Endothelial cell of umbilical vein (primary cell): ENCODE measurements around the gene MCL1. TPM values are rescaled to one million over a fixed set of nuclear protein-coding genes. Genes with fewer than 3 reads are reported as not detected.

Source experiments
- BruUV-seq: library from RNA; stranded (reverse); fragments of 400-500 nt; replicated peaks from 2 replicates; lab custom pipeline; 2021; lab: Mats Ljungman, UMichigan
- CTCF ChIA-PET: fragments of 300-600, 350-600 bp; sonication (Branson Sonifier 250); formaldehyde crosslinking; loops from one replicate; lab custom pipeline; 2021; ENCODE audit warnings: antibody characterized with exemption, inconsistent platforms; lab: Charles Lee
- POLR2A ChIA-PET: fragments of 300-600, 350-600 bp; sonication (Branson Sonifier 250); formaldehyde crosslinking; loops from one replicate; lab custom pipeline; 2021; ENCODE audit warnings: antibody characterized with exemption, inconsistent platforms; lab: Charles Lee
- DNase-seq: peaks from one replicate; pipeline ENCODE4 v3.0.0-alpha.2; 2011; ENCODE audit warnings: low read depth, low spot score
- FAIRE-seq: peaks from 2 replicates; lab custom pipeline; 2011; peaks lifted over from hg19 to GRCh38; lab: Jason Lieb, UNC
- H2AFZ ChIP-seq: 2 replicates; pipeline ENCODE4 v1.6.0; 2012; ENCODE audit warnings: low read depth, low read length, control low read depth, inconsistent platforms
- H3K27ac ChIP-seq: 2 replicates; pipeline ENCODE4 v1.5.1; 2011; ENCODE audit warnings: low read depth, mild to moderate bottlenecking, control low read depth, low read length, moderate library complexity; ENCODE audit not compliant: insufficient read depth
- H3K27me3 ChIP-seq, 2 experiments: 2 replicates each; pipeline versions ENCODE4 v1.6.0 to v1.6.1; 2011; ENCODE audit warnings: low read length in 2 of 2, mixed read lengths in 1 of 2; ENCODE audit not compliant: control insufficient read depth in 2 of 2, insufficient read depth in 2 of 2
- H3K36me3 ChIP-seq, 2 experiments: 2 replicates in 1 of 2; 3 replicates in 1 of 2; pipeline ENCODE4 v1.5.1; 2011; ENCODE audit warnings: low read length in 2 of 2, mild to moderate bottlenecking in 1 of 2, moderate library complexity in 1 of 2; ENCODE audit not compliant: control insufficient read depth in 2 of 2, insufficient read depth in 2 of 2; ENCODE audit errors: extremely low read depth in 1 of 2
- H3K4me1 ChIP-seq: 3 replicates; pipeline ENCODE4 v1.5.1; 2011; ENCODE audit warnings: mild to moderate bottlenecking, low read length; ENCODE audit not compliant: control insufficient read depth, insufficient read depth; ENCODE audit errors: extremely low read depth
- H3K4me2 ChIP-seq: 2 replicates; pipeline ENCODE4 v1.6.1; 2011; ENCODE audit warnings: low read length, control low read depth, mixed read lengths; ENCODE audit not compliant: insufficient read depth
- H3K4me3 ChIP-seq, 3 experiments: fragments of 200-600 bp in 1 of 3; sonication (generic), shearing (Covaris generic) in 1 of 3; replicated peaks in 1 of 3; 2 replicates each; pipeline ENCODE4 v1.5.1; 2011 to 2016; ENCODE audit warnings: control low read depth in 3 of 3, low read length in 3 of 3, mild to moderate bottlenecking in 2 of 3, inconsistent platforms in 1 of 3, low read depth in 1 of 3, moderate library complexity in 1 of 3; ENCODE audit not compliant: insufficient read depth in 1 of 3
- H3K79me2 ChIP-seq: 2 replicates; pipeline ENCODE4 v1.6.0; 2012; ENCODE audit warnings: low read length, inconsistent platforms; ENCODE audit not compliant: control insufficient read depth, insufficient read depth
- H3K9ac ChIP-seq: replicated peaks from 2 replicates; pipeline ENCODE3; 2011; ENCODE audit warnings: low read length, control low read depth; ENCODE audit not compliant: insufficient read depth; ENCODE audit errors: extremely low read depth
- H3K9me1 ChIP-seq: replicated peaks from 3 replicates; pipeline ENCODE4 v1.6.0; 2011; ENCODE audit warnings: mild to moderate bottlenecking, low read length; ENCODE audit not compliant: control insufficient read depth, insufficient read depth; ENCODE audit errors: extremely low read depth
- H3K9me3 ChIP-seq: replicated peaks from 2 replicates; pipeline ENCODE4 v1.5.1; 2012; ENCODE audit warnings: low read length, inconsistent platforms; ENCODE audit not compliant: control insufficient read depth, insufficient read depth
- H4K20me1 ChIP-seq: replicated peaks from 2 replicates; pipeline ENCODE3; 2011; ENCODE audit warnings: mild to moderate bottlenecking, low read length; ENCODE audit not compliant: control insufficient read depth, insufficient read depth; ENCODE audit errors: extremely low read depth
- CTCF ChIP-seq, 2 donors: IDR thresholded peaks; 1 replicate in 1 of 2; 2 replicates in 1 of 2; pipeline ENCODE4 v1.5.1; 2011; ENCODE audit warnings: low read length in 2 of 2, mild to moderate bottlenecking in 2 of 2, moderate library complexity in 2 of 2, control low read depth in 1 of 2, inconsistent platforms in 1 of 2, low read depth in 1 of 2; ENCODE audit not compliant: insufficient read depth in 1 of 2; ENCODE audit errors: extremely low read depth in 1 of 2
- EZH2 ChIP-seq: IDR thresholded peaks from 2 replicates; pipeline ENCODE4 v1.6.1; 2012; ENCODE audit warnings: borderline replicate concordance, low read depth, mild to moderate bottlenecking, moderate library complexity, low read length, inconsistent platforms; ENCODE audit not compliant: severe bottlenecking
- FOS ChIP-seq: IDR thresholded peaks from 2 replicates; pipeline ENCODE4 v1.6.1; 2011; ENCODE audit warnings: mild to moderate bottlenecking, low read length, moderate library complexity, borderline replicate concordance; ENCODE audit not compliant: insufficient read depth
- GATA2 ChIP-seq: IDR thresholded peaks from 2 replicates; pipeline ENCODE4 v1.7.0; 2011; ENCODE audit warnings: low read depth, mild to moderate bottlenecking, moderate library complexity, mixed read lengths, low read length; ENCODE audit not compliant: insufficient read length, insufficient read depth
- JUN ChIP-seq: IDR thresholded peaks from 2 replicates; pipeline ENCODE4 v1.6.1; 2011; ENCODE audit warnings: borderline replicate concordance, low read depth; ENCODE audit not compliant: insufficient read length, insufficient read depth
- MAX ChIP-seq: IDR thresholded peaks from 2 replicates; pipeline ENCODE4 v1.6.1; 2011; ENCODE audit not compliant: insufficient read depth, insufficient read length
- MYC ChIP-seq: IDR thresholded peaks from one replicate; pipeline ENCODE4 v1.6.1; 2011; ENCODE audit warnings: mild to moderate bottlenecking, low read depth, low read length
- POLR2A ChIP-seq: IDR thresholded peaks from 2 replicates; pipeline ENCODE4 v1.6.1; 2012; ENCODE audit warnings: low read depth, mild to moderate bottlenecking, control low read depth, low read length
- POLR2AphosphoS5 ChIP-seq: IDR thresholded peaks from 2 replicates; pipeline ENCODE4 v1.6.1; 2012; ENCODE audit warnings: low read depth, mild to moderate bottlenecking, control low read depth, low read length, moderate library complexity; ENCODE audit not compliant: insufficient read depth
- dilution Hi-C: fragments of 300-500 bp; cut with MboI; formaldehyde crosslinking; loops from one replicate; pipeline ENCODE4 v1.15.0; 2019; ENCODE audit warnings: low sequenced_read_pairs; ENCODE audit not compliant: extremely low pct_ligation_motif_present
- intact Hi-C: fragments of 100-400 bp; cut with micrococcal nuclease; formaldehyde crosslinking; loops from one replicate; pipeline ENCODE4 v1.10.0; 2022
- polyA plus RNA-seq, 4 experiments: library from polyadenylated mRNA; depleted of rRNA in 3 of 4; stranded (reverse) in 3 of 4; unstranded in 1 of 4; fragments of >200 nt; gene quantifications; 2 replicates each; pipeline versions ENCODE4 v1.2.1 to v1.2.3, GENCODE V29; 2011 to 2012; ENCODE audit warnings: missing spikeins in 1 of 4
- total RNA-seq: library from RNA; stranded (reverse); gene quantifications from 2 replicates; pipeline ENCODE4 v1.2.3, GENCODE V29; 2021

The MCL1 gene
- total and polyA plus RNA-seq, 2 donors (not counting 3 experiments of a cell fraction or from before 2014, with no cell fraction given), result 87.3 to 186 TPM

- Histone ChIP-seq H3K79me2 (peaks cover 50% of the 10 kb centered on the region), H4K20me1 (peaks cover 28% of the 10 kb centered on the region), H3K9me1 (no peaks in the 10 kb centered on the region), H3K4me2 (peak overlapping the region; percentile 90), H3K9me3 (no peaks in the 10 kb centered on the region), H3K27me3 (no peaks in the 10 kb centered on the region), H3K4me3 (peak overlapping the region; percentile 23 to 70 (median 27)), H2AFZ (peak overlapping the region; percentile 64), H3K36me3 (peaks cover 0 to 28% of the 10 kb centered on the region in 2 experiments), H3K27ac (peak overlapping the region; percentile 98), H3K4me1 (peaks cover 19% of the 10 kb centered on the region), H3K9ac (peak overlapping the region; percentile 96)
- ChIA-PET POLR2A (interaction anchor here (0.7 to 3.0 kb wide), 24 partner anchors 8 to 585 kb away, joined by 3 to 43 read pairs (median 5); partner anchors contain the start of gene ENSA), CTCF (interaction anchor here (0.8 to 13.4 kb wide), 14 partner anchors 9 to 342 kb away, joined by 3 to 184 read pairs (median 8); partner anchors contain the start of gene ENSA)
- TSS peak; percentile 62 for BruUV-seq
- no peak for DNase-seq
- FAIRE-seq, result no peak
- dilution Hi-C loops (loop anchor here (10.0 kb wide), 1 partner anchor 85 kb away; no protein-coding TSS in a partner anchor), intact Hi-C loops (loop anchor here (1.0 to 5.0 kb wide), 7 partner anchors 19 to 232 kb away; partner anchors contain the start of genes ENSA and GOLPH3L)
- TF ChIP-seq JUN, result no peak
- TF ChIP-seq CTCF (IDR thresholded peaks at IDR 0.05; ENCODE audit: extremely low read depth in 1 of 2, insufficient read depth in 1 of 2, low read depth in 1 of 2, low read length in 2 of 2), result no peak
- no peak for TF ChIP-seq POLR2AphosphoS5
- no peak for TF ChIP-seq FOS
- TF ChIP-seq MYC, result no peak
- no peak for TF ChIP-seq GATA2
- no peak for TF ChIP-seq MAX
- TF ChIP-seq POLR2A, result no peak
- no peak for TF ChIP-seq EZH2
Observed at GRCh38 chr1:150579945-150580642, 684 bp upstream of the MCL1 start.
